Fibroblast of mammary gland (primary cell): ENCODE results near the gene XPR1.

Experiments used
- DNase-seq: peaks from one replicate; pipeline ENCODE4 v3.0.0-alpha.2; 2010; ENCODE audit warnings: low read depth
- H3K4me3 ChIP-seq: 2 replicates; pipeline ENCODE4 v1.5.1; 2011; ENCODE audit warnings: low read depth, mild to moderate bottlenecking, low read length, moderate library complexity; ENCODE audit not compliant: control insufficient read depth
- CTCF ChIP-seq: conservative IDR thresholded peaks from 2 replicates; pipeline ENCODE4 v1.5.1; 2011; ENCODE audit warnings: low read depth, low read length, inconsistent platforms; ENCODE audit not compliant: control insufficient read depth, insufficient read depth

XPR1 gene

GRCh38 chr1:180802813-180803212, 171.0 kb downstream of the XPR1 start:
- TF ChIP-seq CTCF = no peak
- no peak overlapping the region for H3K4me3 ChIP-seq
- no peak for DNase-seq

- no peak for TF ChIP-seq CTCF
- no peak overlapping the region for H3K4me3 ChIP-seq
- no peak for DNase-seq
These were observed 173.5 kb downstream of the XPR1 start for GRCh38 chr1:180805316-180805715.

- no peak for TF ChIP-seq CTCF
These were observed 179.5 kb downstream of the XPR1 start for GRCh38 chr1:180811298-180811697.

GRCh38 chr1:180811886-180812285, 180.1 kb downstream of the XPR1 start:
- H3K4me3 ChIP-seq = no peak overlapping the region
- TF ChIP-seq CTCF = no peak
- DNase-seq = no peak

More at GRCh38 chr1:180811298-180811697, 179.5 kb downstream of the XPR1 start:
- DNase-seq = no peak
- H3K4me3 ChIP-seq = no peak overlapping the region

- TF ChIP-seq CTCF = no peak
- DNase-seq = no peak
- H3K4me3 ChIP-seq = no peak overlapping the region
These were observed 182.4 kb downstream of the XPR1 start for GRCh38 chr1:180814258-180814657.

- H3K4me3 ChIP-seq = no peak overlapping the region
- DNase-seq = no peak
- TF ChIP-seq CTCF = no peak
These were observed 183.4 kb downstream of the XPR1 start for GRCh38 chr1:180815188-180815587.

- no peak for DNase-seq
- no peak for TF ChIP-seq CTCF
- H3K4me3 ChIP-seq = no peak overlapping the region
These were observed 184.3 kb downstream of the XPR1 start for GRCh38 chr1:180816132-180816531.
